ENCODE results near the gene MYO7A.

The MYO7A gene

GRCh38 chr11:77187776-77188632, 60.0 kb downstream of the MYO7A start:
- DNase-seq, result peak; percentile 35 to 62

DNA sequence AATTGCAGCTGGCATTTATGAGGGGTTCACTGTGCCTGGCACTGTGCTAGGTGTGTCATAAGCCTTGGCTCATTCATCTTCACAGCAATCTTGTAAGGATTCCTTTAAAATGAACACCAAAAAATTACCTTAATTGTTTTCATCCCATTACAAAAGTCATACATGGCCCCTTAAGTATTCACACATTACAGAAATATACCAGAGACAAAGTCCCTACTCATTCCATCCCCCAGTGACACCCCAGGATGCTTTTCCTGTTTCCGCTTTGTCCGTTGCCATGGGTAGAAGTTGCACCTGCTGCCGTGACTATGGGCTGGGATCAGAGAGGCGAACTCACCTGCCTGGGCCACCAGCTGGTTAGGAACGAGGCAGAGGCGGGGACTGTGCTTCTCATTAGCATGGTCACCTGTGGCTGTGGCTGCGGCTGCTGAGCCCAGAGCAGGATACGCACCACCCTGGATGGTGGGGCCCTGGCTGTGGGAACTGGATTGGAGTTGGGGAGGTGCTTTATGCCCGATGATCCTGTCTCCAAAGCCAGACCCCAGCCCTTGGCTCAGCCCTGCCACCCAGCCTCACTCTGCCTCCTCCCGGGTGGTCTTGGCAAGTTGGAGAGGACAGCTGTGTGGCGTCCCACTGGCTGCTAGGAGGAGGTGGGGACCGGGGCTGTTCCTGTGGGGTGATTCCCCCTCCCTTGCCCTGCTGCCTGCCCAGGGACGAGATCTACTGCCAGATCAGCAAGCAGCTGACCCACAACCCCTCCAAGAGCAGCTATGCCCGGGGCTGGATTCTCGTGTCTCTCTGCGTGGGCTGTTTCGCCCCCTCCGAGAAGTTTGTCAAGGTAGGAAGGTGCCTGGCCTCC, 60.8 kb downstream of the MYO7A start:
- DNase-seq, result no peak

DNA sequence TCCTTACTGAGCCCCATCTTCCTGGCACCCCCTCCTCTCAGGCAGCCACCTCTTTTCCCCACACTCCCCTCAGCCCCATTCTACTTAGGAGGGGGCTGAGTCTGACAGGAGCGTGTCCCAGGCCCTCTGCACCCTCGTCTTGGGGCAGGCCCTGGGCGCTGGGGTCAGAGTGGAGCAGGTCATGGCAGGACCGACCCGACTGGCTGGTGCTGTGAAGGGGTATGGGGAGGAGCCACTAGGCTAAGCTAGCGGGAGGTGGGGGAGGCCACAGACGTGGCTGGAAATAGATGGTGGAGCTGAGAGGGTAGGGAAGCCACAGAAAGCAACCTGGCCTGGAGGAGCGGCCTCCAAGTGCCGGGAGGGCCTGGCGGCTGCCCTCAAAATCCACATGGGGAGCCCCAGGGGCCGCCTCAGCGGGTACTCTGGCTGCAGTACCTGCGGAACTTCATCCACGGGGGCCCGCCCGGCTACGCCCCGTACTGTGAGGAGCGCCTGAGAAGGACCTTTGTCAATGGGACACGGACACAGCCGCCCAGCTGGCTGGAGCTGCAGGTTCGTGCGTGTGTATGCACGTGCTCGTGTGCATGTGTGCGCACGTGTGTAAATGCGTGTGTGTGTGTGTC, 61.7 kb downstream of the MYO7A start:
- DNase-seq, result no peak

DNA sequence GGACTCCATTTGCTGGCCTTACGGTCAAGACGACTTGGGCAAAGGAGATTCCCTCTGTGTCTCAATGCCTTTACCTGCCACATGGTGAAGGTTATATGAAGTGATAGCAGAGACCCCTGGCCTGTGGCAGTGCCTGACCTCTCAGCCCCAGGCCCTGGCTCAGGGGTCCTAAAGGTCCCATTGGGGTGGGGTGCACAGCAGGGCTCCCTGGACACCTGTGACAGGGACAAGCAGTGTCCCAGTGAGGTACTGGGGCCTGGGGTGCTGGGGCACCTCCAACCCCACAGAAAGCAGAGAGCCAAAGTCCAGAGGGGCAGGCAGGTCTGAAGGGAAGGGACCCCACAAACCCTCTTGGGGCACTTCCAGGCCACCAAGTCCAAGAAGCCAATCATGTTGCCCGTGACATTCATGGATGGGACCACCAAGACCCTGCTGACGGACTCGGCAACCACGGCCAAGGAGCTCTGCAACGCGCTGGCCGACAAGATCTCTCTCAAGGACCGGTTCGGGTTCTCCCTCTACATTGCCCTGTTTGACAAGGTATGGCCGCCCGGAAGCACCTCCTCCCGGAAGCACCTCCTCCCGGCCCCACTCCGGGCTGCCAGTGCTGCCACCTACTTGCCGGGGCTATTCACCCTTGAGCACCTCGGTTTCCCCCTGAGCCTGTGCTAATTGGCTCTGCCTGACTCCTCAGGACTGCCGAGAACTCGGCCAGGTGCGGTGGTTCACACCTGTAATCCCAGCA, 62.5 kb downstream of the MYO7A start:
- no peak for DNase-seq

- DNase-seq, result no peak
Measured at GRCh38 chr11:77191429-77191822, 63.4 kb downstream of the MYO7A start.

GRCh38 chr11:77191823-77192495, 63.9 kb downstream of the MYO7A start:
- peak; percentile 41 to 59 for DNase-seq

GRCh38 chr11:77193167-77193566, 65.1 kb downstream of the MYO7A start:
- no peak for DNase-seq

- no peak for DNase-seq
Measured at GRCh38 chr11:77193911-77194830, 66.1 kb downstream of the MYO7A start.

DNA sequence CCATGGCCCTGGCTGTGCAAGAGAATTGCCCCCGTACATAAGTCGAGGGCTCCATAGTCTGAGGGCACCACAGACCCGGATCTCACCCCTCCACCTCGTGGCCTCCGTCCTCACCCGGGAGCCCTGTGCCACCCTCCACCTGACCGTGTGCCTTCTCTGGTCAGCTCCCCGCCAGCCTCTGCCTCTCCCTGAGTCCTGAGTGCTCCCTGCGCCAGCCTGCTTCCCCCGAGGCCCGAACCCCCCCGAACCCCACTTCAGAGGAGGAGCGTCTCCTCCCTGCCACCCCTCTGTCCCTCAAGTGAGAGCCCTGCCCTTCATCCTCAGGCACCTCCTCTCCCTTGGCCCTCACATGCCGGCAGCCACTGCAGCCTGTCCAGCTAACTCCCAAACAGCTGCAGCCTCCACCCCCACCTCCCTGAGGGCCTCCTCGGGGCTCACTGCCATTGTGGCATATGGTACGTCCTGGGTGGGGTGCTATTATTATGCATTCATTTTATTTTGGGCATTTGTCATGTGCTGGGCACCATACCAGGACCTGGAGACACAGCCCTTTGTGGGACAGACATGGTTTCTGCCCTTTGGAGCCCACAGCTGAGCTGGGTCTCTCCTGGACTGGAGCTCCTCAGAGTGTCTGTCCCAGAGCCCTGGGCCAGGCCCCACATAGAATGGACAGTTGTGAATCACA, 67.2 kb downstream of the MYO7A start:
- no peak for DNase-seq

GRCh38 chr11:77196961-77197360, 68.9 kb downstream of the MYO7A start:
- no peak for DNase-seq

GRCh38 chr11:77197626-77198320, 69.7 kb downstream of the MYO7A start:
- DNase-seq, result no peak

DNA sequence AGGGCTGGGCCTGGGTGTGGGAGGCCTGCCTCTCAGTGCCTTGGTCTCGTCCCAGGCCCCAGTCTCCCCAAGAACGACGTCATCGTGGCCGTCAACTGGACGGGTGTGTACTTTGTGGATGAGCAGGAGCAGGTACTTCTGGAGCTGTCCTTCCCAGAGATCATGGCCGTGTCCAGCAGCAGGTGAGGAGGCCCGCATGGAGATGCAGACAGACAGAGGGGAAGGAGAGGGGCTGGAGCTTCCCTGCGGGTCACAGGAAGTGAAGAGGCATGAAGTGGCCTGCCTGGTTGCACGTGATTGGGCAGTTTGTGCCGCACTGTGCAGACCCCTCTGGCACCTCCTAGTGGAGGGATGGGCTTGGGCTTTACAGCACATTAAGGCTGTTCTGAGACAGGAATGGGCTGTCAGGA, 70.4 kb downstream of the MYO7A start:
- no peak for DNase-seq

DNA sequence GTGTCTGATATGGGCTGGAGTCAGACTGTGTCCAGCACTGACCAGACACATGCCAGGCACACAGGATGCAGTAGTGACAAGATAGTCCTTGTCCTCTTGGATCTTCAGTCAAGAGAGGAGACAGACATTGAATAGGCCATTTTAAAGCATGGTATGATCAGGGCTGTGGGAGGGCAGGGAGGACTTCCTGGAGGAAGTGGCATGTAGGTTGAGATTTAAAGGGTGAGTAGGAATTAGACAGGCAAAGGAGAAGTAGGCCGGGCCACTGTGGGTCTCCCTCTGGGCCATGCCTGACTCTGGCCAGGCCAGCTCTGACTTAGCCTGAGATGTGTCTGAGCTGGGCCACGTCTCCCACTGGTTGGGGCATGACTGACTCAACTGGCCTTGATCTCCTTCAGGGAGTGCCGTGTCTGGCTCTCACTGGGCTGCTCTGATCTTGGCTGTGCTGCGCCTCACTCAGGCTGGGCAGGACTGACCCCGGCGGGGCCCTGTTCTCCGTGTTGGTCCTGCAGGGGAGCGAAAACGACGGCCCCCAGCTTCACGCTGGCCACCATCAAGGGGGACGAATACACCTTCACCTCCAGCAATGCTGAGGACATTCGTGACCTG, 71.2 kb downstream of the MYO7A start:
- DNase-seq, result no peak

DNA sequence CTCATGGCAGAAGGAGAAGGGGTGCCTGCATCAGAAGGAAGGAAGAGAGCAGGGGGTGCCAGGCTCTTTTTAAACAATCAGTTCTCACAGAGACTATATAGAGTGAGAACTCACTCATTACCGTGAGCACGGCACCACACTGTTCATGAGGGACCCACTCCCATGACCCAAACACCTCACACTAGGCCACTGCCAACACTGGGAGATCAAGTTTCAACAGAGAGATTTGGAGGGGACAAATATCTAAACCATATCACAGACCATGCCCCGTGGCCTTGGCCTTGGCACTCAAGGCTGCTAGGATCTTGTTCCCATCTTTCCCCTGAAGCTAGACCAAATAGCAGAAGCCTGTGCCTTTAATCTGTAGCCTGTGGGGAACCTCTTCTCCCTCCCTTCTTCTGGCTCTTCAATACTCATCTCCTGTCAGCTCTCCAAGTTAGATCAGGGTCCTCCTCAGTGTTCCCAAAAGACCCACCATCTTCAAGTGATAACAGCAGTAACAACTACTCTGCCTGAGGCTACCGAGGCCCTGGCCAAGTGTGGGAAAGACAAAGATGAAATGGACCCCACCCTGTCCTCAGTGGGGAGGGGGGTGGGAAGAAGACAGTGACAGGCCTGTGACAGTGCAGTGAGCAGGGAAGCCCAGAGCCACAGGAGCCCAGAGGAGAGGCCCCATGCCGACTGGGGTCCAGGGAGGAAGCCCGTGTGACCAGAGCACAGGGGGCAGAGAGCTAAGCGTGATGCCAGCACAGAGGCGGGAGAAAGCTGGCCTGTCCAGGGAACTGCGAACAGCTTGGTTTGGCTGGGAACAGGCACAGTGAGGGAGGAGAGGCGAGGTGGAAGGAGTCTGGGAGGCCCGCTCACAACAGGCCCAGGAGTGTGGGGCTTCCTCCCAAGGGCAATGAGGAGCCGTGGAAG, 72.6 kb downstream of the MYO7A start:
- no peak for DNase-seq

DNA sequence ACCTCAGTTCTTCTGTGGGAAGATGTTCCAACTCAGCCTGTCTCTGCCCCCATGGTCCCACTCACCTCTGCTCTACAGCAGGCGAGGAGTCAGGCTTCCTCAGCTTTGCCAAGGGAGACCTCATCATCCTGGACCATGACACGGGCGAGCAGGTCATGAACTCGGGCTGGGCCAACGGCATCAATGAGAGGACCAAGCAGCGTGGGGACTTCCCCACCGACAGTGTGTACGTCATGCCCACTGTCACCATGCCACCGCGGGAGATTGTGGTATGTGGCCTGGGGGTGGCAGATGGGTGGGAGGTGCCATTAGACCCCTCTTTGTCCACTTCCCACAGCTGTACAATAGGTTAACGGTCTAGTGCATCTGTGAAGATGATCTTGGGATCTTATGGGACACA, 73.3 kb downstream of the MYO7A start:
- DNase-seq, result no peak

DNA sequence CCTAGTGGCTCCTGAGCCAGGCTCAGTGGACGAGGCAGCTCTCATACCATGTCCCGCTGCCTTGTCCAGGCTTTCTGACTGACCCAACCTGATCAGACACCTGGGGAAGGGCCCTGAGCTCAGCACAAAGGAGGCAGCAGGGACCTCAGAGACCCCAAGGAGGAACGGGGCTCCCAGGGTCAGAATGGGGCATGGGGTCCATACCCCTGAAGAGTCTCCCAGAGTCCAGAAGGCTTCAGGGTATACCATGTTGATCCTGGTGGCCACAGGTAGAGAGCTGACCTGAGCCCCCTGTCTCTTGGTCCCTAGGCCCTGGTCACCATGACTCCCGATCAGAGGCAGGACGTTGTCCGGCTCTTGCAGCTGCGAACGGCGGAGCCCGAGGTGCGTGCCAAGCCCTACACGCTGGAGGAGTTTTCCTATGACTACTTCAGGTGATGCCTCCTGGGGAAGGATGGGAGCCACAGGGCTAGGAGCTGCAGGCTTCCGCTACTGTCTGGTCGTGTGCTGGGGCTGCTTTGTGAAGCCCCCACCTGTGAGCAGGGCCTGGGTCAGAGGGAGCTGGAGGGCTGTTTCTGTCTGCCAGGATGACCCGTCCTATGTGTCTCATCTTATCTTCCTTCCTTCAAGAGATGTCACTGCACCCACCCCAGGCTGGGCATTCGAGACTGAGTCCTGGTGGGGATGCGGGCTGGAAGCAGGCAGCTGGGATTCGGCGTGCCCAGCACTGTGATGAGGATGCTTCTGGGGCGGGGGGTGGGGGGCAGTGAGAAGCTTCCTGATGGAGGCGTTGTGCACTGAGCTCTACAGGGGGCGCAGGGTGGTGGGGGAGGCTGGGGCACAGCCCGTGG, 74.2 kb downstream of the MYO7A start:
- no peak for DNase-seq

Measured in stimulated activated CD4-positive, alpha-beta T cell treated with anti-CD3 and anti-CD28 coated beads, Interleukin-4, amount 100 ng/mL, for 4 hours (primary cell).